Measurements from ENCODE around the gene LRRC38.

The LRRC38 gene

DNA sequence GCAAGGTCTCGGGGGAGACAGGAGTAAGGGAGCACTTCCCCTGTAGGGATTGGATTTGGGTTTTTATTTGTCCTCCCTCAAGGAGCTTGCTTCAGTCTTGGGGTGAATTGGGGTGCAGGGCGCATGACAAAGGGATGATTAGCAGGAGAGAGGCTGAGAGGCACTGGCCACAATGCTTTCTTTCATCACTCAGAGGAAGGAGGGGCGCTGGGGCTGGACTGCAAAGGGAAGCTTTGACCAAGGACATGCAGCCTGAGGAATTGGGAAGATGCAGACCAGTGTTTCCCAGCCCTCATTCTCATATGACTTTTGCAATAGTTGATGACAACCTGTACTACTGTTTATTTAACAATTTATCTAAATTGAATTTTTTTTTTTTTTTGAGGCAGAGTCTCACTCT lies 35.7 kb upstream of the LRRC38 start:
- no peaks in the 10 kb centered on the region for H3K36me3 ChIP-seq
- no peaks in the 10 kb centered on the region for H3K4me1 ChIP-seq
- H3K9me3 ChIP-seq: no peaks in the 10 kb centered on the region
- H3K4me3 ChIP-seq: no peak overlapping the region
- H3K27me3 ChIP-seq: peaks cover 0 to 10% of the 10 kb centered on the region in 2 donors
- no peak for DNase-seq
- intact Hi-C loops (cut with DNase I; ENCODE audit: low total_unique reads): no loop called here
- TF ChIP-seq, protein P1, sequence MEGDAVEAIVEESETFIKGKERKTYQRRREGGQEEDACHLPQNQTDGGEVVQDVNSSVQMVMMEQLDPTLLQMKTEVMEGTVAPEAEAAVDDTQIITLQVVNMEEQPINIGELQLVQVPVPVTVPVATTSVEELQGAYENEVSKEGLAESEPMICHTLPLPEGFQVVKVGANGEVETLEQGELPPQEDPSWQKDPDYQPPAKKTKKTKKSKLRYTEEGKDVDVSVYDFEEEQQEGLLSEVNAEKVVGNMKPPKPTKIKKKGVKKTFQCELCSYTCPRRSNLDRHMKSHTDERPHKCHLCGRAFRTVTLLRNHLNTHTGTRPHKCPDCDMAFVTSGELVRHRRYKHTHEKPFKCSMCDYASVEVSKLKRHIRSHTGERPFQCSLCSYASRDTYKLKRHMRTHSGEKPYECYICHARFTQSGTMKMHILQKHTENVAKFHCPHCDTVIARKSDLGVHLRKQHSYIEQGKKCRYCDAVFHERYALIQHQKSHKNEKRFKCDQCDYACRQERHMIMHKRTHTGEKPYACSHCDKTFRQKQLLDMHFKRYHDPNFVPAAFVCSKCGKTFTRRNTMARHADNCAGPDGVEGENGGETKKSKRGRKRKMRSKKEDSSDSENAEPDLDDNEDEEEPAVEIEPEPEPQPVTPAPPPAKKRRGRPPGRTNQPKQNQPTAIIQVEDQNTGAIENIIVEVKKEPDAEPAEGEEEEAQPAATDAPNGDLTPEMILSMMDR (IDR thresholded peaks at IDR 0.05): no peak
- H3K27ac ChIP-seq: no peak overlapping the region

DNA sequence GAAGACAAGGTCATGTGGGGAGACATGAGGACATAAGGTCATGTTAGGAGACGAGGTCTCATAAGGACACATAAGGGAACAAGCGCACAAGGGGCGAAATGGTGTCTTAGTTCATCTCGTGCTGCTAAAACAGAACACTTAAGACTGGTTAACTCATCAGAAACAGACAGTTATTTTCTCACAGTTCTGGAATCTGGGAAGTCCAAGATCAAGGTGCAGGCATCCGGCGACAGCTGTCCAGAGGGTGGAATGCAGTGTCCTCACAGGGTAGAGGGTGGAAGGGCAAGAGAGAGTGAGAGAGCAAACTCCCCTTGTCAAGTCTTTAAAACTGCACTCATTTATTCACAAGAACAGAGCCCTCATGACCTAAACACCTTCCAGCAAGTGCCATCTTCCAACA lies 35.2 kb upstream of the LRRC38 start:
- H3K27ac ChIP-seq: no peak overlapping the region
- peaks cover 0 to 10% of the 10 kb centered on the region in 2 donors for H3K27me3 ChIP-seq
- H3K9me3 ChIP-seq: no peaks in the 10 kb centered on the region
- intact Hi-C loops (cut with DNase I; ENCODE audit: low total_unique reads): no loop called here
- DNase-seq: no peak
- H3K4me1 ChIP-seq: peaks cover 0 to 2% (median 0%) of the 10 kb centered on the region in 4 donors
- no peak overlapping the region for H3K4me3 ChIP-seq
- H3K36me3 ChIP-seq: no peaks in the 10 kb centered on the region
- TF ChIP-seq, protein P1 (IDR thresholded peaks at IDR 0.05): no peak

DNA sequence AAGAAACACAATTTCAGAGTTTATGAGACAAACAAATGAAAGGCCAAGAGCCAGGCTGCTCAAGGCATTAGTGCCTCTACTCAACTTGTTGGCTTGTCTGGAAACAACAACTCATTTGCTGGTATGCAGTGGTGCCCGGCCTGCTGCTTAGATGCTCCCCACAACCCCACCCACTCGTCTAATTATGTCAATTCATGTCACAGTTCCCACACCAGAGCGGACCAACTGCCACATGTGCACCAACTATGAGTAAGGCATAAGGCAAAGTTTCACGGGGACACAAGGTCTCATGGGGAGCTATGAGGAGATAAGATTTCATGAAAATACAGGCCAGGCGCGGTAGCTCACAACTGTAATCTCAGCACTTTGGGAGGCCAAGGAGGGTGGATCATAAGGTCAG lies 34.5 kb upstream of the LRRC38 start:
- Histone ChIP-seq H3K4me1 (peaks cover 0 to 7% (median 3%) of the 10 kb centered on the region in 4 donors), H3K4me3 (no peak overlapping the region), H3K27me3 (peaks cover 0 to 10% of the 10 kb centered on the region in 2 donors), H3K27ac (no peak overlapping the region), H3K9me3 (no peaks in the 10 kb centered on the region), H3K36me3 (no peaks in the 10 kb centered on the region)
- DNase-seq: no peak
- TF ChIP-seq, protein P1 (IDR thresholded peaks at IDR 0.05): no peak
- intact Hi-C loops (cut with DNase I; ENCODE audit: low total_unique reads): no loop called here

DNA sequence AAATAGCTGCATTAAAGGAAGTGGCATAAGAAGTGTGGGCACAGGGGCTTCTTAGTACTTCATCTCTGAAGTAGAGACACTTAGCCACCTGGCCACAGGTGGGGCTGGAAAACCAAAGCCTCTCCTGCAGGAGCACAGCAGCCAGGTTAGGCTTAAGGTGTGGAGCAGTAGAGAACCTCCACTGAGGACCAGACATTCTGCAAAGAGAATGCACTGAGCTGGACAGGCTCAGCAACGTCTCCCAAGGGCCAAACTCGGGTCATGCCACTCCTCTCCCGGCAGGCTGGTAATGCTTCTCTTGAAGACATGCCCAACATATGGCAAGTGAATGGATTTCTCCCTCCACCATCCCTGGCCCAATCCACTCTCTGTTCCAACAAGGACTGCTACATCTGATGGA lies 33.0 kb upstream of the LRRC38 start:
- Histone ChIP-seq H3K9me3 (no peaks in the 10 kb centered on the region), H3K27ac (no peak overlapping the region), H3K36me3 (no peaks in the 10 kb centered on the region), H3K4me1 (peaks cover 0 to 7% (median 3%) of the 10 kb centered on the region in 4 donors), H3K4me3 (no peak overlapping the region), H3K27me3 (peaks cover 0 to 10% of the 10 kb centered on the region in 2 donors)
- no peak for DNase-seq
- TF ChIP-seq, protein P1 (IDR thresholded peaks at IDR 0.05): no peak
- intact Hi-C loops (cut with DNase I; ENCODE audit: low total_unique reads): no loop called here

DNA sequence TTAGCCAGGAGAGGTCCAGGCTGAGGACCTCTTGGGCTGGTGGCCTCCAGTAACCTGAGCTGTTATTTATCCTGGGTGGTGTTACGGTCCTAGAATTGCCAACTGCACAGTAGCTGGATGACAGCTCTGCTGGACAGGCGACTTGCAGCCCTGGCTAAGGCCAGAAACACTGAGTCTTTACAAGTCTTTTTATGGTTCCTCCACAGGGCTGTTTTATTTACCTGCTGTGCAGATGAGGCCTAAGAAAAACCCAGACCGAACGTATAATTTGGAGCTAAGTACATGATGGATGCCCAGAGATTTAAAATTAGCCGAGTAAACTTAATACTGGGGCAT lies 30.4 kb upstream of the LRRC38 start:
- H3K4me3 ChIP-seq: no peak overlapping the region
- intact Hi-C loops (cut with DNase I; ENCODE audit: low total_unique reads): no loop called here
- peaks cover 0 to 7% (median 3%) of the 10 kb centered on the region in 4 donors for H3K4me1 ChIP-seq
- peaks cover 0 to 10% of the 10 kb centered on the region in 2 donors for H3K27me3 ChIP-seq
- no peaks in the 10 kb centered on the region for H3K36me3 ChIP-seq
- TF ChIP-seq, protein P1 (IDR thresholded peaks at IDR 0.05): no peak
- no peak overlapping the region for H3K27ac ChIP-seq
- DNase-seq: no peak
- no peaks in the 10 kb centered on the region for H3K9me3 ChIP-seq
